HL-60 (cell line): ENCODE results near the gene VAV2.

ENCODE experiments used
- POLR2AphosphoS5 ChIP-seq: IDR thresholded peaks from 2 replicates; pipeline ENCODE4 v1.6.1; 2012; ENCODE audit warnings: low read depth
- SPI1 ChIP-seq: IDR thresholded peaks from 2 replicates; pipeline ENCODE4 v1.6.1; 2012; ENCODE audit warnings: low read depth, mild to moderate bottlenecking, borderline replicate concordance
- TF ChIP-seq, protein P1 (sequence below): IDR thresholded peaks from one replicate; pipeline ENCODE4 v1.5.1; 2011; ENCODE audit warnings: low read length, control low read depth, inconsistent platforms; ENCODE audit not compliant: insufficient read depth
- TF ChIP-seq, protein P2 (sequence below): IDR thresholded peaks from 2 replicates; pipeline ENCODE4 v1.6.1; 2012; ENCODE audit warnings: low read depth; ENCODE audit not compliant: insufficient replicate concordance

- TF ChIP-seq POLR2AphosphoS5: no peak
- TF ChIP-seq, protein P1, sequence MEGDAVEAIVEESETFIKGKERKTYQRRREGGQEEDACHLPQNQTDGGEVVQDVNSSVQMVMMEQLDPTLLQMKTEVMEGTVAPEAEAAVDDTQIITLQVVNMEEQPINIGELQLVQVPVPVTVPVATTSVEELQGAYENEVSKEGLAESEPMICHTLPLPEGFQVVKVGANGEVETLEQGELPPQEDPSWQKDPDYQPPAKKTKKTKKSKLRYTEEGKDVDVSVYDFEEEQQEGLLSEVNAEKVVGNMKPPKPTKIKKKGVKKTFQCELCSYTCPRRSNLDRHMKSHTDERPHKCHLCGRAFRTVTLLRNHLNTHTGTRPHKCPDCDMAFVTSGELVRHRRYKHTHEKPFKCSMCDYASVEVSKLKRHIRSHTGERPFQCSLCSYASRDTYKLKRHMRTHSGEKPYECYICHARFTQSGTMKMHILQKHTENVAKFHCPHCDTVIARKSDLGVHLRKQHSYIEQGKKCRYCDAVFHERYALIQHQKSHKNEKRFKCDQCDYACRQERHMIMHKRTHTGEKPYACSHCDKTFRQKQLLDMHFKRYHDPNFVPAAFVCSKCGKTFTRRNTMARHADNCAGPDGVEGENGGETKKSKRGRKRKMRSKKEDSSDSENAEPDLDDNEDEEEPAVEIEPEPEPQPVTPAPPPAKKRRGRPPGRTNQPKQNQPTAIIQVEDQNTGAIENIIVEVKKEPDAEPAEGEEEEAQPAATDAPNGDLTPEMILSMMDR: no peak
- TF ChIP-seq, protein P2, sequence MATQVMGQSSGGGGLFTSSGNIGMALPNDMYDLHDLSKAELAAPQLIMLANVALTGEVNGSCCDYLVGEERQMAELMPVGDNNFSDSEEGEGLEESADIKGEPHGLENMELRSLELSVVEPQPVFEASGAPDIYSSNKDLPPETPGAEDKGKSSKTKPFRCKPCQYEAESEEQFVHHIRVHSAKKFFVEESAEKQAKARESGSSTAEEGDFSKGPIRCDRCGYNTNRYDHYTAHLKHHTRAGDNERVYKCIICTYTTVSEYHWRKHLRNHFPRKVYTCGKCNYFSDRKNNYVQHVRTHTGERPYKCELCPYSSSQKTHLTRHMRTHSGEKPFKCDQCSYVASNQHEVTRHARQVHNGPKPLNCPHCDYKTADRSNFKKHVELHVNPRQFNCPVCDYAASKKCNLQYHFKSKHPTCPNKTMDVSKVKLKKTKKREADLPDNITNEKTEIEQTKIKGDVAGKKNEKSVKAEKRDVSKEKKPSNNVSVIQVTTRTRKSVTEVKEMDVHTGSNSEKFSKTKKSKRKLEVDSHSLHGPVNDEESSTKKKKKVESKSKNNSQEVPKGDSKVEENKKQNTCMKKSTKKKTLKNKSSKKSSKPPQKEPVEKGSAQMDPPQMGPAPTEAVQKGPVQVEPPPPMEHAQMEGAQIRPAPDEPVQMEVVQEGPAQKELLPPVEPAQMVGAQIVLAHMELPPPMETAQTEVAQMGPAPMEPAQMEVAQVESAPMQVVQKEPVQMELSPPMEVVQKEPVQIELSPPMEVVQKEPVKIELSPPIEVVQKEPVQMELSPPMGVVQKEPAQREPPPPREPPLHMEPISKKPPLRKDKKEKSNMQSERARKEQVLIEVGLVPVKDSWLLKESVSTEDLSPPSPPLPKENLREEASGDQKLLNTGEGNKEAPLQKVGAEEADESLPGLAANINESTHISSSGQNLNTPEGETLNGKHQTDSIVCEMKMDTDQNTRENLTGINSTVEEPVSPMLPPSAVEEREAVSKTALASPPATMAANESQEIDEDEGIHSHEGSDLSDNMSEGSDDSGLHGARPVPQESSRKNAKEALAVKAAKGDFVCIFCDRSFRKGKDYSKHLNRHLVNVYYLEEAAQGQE: no peak
- no peak for TF ChIP-seq SPI1
Measured at GRCh38 chr9:133850161-133850560, 142.0 kb downstream of the VAV2 start.
